B cell (primary cell): ENCODE data around the gene MORN4. TPM values are rescaled to one million over a fixed set of nuclear protein-coding genes. Genes with fewer than 3 reads are reported as not detected.

Experiments
- ATAC-seq: fragments of 200-7000 bp; cut with Tn5 transposase; one replicate; pipeline ENCODE4 v1.10.0; 2021; ENCODE audit warnings: low read depth, mild to moderate bottlenecking, moderate number of reproducible peaks, moderate library complexity
- CTCF ChIA-PET: fragments of 350-600 bp; sonication (Branson Sonifier 250); formaldehyde crosslinking; loops from one replicate; lab custom pipeline; 2021; ENCODE audit warnings: antibody characterized with exemption, inconsistent platforms; lab: Charles Lee
- POLR2A ChIA-PET: fragments of 350-600 bp; sonication (Branson Sonifier 250); formaldehyde crosslinking; loops from one replicate; lab custom pipeline; 2021; ENCODE audit warnings: antibody characterized with exemption; lab: Charles Lee
- DNase-seq: peaks from one replicate; pipeline ENCODE4 v3.0.0; 2013
- H2AFZ ChIP-seq: 2 replicates; pipeline ENCODE4 v1.6.1; 2012; ENCODE audit warnings: mild to moderate bottlenecking, low read depth, low read length; ENCODE audit not compliant: insufficient read depth, poor library complexity, severe bottlenecking
- H3K27ac ChIP-seq, 2 donors: 1 replicate in 1 of 2; 2 replicates in 1 of 2; pipeline ENCODE4 v1.5.1; 2012 to 2013; ENCODE audit warnings: low read length in 2 of 2, mild to moderate bottlenecking in 2 of 2, moderate library complexity in 1 of 2
- H3K27me3 ChIP-seq, 4 experiments: fragments of 200-600 bp in 1 of 4; sonication (generic) in 1 of 4; replicated peaks in 1 of 4; 1 replicate in 2 of 4; 2 replicates in 2 of 4; pipeline versions ENCODE4 v1.6.1 to v1.7.0; 2013 to 2016; ENCODE audit warnings: low read length in 3 of 4, mild to moderate bottlenecking in 2 of 4, mixed read lengths in 1 of 4, moderate library complexity in 1 of 4; ENCODE audit not compliant: insufficient read depth in 4 of 4, control insufficient read depth in 3 of 4; ENCODE audit errors: control extremely low read depth in 1 of 4
- H3K36me3 ChIP-seq, 2 experiments: replicated peaks in 1 of 2; 1 replicate in 1 of 2; 2 replicates in 1 of 2; pipeline versions ENCODE4 v1.6.1 to v1.7.1; 2013; ENCODE audit warnings: low read length in 1 of 2; ENCODE audit not compliant: insufficient read depth in 2 of 2, control insufficient read depth in 1 of 2; ENCODE audit errors: control extremely low read depth in 1 of 2, extremely low read depth in 1 of 2
- H3K4me1 ChIP-seq, 2 donors: fragments of 200-600 bp in 1 of 2; sonication (generic) in 1 of 2; 1 replicate in 1 of 2; 2 replicates in 1 of 2; pipeline versions ENCODE4 v1.5.1 to v1.6.1; 2013 to 2017; ENCODE audit warnings: low read length in 2 of 2; ENCODE audit not compliant: control insufficient read depth in 2 of 2, insufficient read depth in 2 of 2
- H3K4me2 ChIP-seq: replicated peaks from 2 replicates; pipeline ENCODE3; 2012; ENCODE audit warnings: mild to moderate bottlenecking, low read depth, low read length; ENCODE audit not compliant: poor library complexity, severe bottlenecking
- H3K4me3 ChIP-seq, 5 experiments: fragments of 200-600 bp in 1 of 5; sonication (generic) in 1 of 5; 1 replicate in 3 of 5; 2 replicates in 2 of 5; pipeline versions ENCODE4 v1.5.1 to v1.7.0; 2011 to 2016; ENCODE audit warnings: low read length in 4 of 5, mild to moderate bottlenecking in 4 of 5, low read depth in 2 of 5, control low read depth in 1 of 5, moderate library complexity in 1 of 5; ENCODE audit not compliant: insufficient read depth in 1 of 5; ENCODE audit errors: control extremely low read depth in 1 of 5, extremely low read depth in 1 of 5
- H3K79me2 ChIP-seq: fragments of 200-600 bp; sonication (generic); one replicate; pipeline ENCODE4 v1.6.0; 2016; ENCODE audit warnings: low read length; ENCODE audit not compliant: control insufficient read depth, insufficient read depth
- H3K9ac ChIP-seq: fragments of 200-600 bp; sonication (generic); 2 replicates; pipeline ENCODE4 v1.6.1; 2017; ENCODE audit warnings: mild to moderate bottlenecking, low read length, moderate library complexity
- H3K9me3 ChIP-seq, 3 donors: one replicate each; pipeline versions ENCODE4 v1.6.1 to v1.7.1; 2013; ENCODE audit warnings: low read length in 2 of 3; ENCODE audit not compliant: control insufficient read depth in 2 of 3, insufficient read depth in 1 of 3; ENCODE audit errors: control extremely low read depth in 1 of 3
- H4K20me1 ChIP-seq: 2 replicates; pipeline ENCODE4 v1.6.0; 2012; ENCODE audit warnings: mild to moderate bottlenecking, low read length; ENCODE audit not compliant: insufficient read depth, control insufficient read depth, poor library complexity, severe bottlenecking
- H3K27ac Mint-ChIP-seq: one replicate; pipeline ENCODE4 v1.8.0; 2021; ENCODE audit warnings: mixed read lengths
- H3K27me3 Mint-ChIP-seq: one replicate; pipeline ENCODE4 v1.8.0; 2021; ENCODE audit warnings: mixed read lengths
- H3K4me1 Mint-ChIP-seq: one replicate; pipeline ENCODE4 v1.8.0; 2021; ENCODE audit warnings: mixed read lengths
- H3K4me3 Mint-ChIP-seq: one replicate; pipeline ENCODE4 v1.8.0; 2021; ENCODE audit warnings: mixed read lengths
- H3K9me3 Mint-ChIP-seq: one replicate; pipeline ENCODE4 v1.8.0; 2022; ENCODE audit warnings: mixed read lengths; ENCODE audit not compliant: insufficient read depth
- EZH2 ChIP-seq: IDR thresholded peaks from 2 replicates; pipeline ENCODE4 v1.6.1; 2012; ENCODE audit warnings: borderline replicate concordance, low read depth, mild to moderate bottlenecking, moderate library complexity, low read length; ENCODE audit not compliant: insufficient read depth, poor library complexity, severe bottlenecking
- WGBS: methylation state at CpG from one replicate; pipeline ENCODE4 v1.1.5; 2013; ENCODE audit warnings: missing lambda C conversion rate; ENCODE audit not compliant: insufficient coverage; 5-methylcytosine and 5-hydroxymethylcytosine counted together
- intact Hi-C: fragments of 100-400 bp; cut with micrococcal nuclease; formaldehyde crosslinking; loops from one replicate; pipeline ENCODE4 v1.10.0; 2022
- polyA plus RNA-seq: library from polyadenylated mRNA; depleted of rRNA; stranded (reverse); fragments of >200 nt; gene quantifications from 2 replicates; pipeline ENCODE4 v1.2.3, GENCODE V29; 2012
- total RNA-seq, 2 donors: library from RNA; stranded (reverse); fragments of 120-200 nt in 1 of 2; gene quantifications; 1 replicate in 1 of 2; 2 replicates in 1 of 2; pipeline versions ENCODE4 v1.2.3 to v1.2.4, GENCODE V29; 2013 to 2022
- TF ChIP-seq, protein P1 (sequence below): fragments of 200-600 bp; IDR thresholded peaks from one replicate; pipeline ENCODE4 v1.8.0; 2022; ENCODE audit warnings: antibody characterized with exemption, mild to moderate bottlenecking

MORN4 gene
- total and polyA plus RNA-seq, 2 donors (not counting 1 experiment from before 2014, with no cell fraction given), result 1.5 to 2.8 TPM

DNA sequence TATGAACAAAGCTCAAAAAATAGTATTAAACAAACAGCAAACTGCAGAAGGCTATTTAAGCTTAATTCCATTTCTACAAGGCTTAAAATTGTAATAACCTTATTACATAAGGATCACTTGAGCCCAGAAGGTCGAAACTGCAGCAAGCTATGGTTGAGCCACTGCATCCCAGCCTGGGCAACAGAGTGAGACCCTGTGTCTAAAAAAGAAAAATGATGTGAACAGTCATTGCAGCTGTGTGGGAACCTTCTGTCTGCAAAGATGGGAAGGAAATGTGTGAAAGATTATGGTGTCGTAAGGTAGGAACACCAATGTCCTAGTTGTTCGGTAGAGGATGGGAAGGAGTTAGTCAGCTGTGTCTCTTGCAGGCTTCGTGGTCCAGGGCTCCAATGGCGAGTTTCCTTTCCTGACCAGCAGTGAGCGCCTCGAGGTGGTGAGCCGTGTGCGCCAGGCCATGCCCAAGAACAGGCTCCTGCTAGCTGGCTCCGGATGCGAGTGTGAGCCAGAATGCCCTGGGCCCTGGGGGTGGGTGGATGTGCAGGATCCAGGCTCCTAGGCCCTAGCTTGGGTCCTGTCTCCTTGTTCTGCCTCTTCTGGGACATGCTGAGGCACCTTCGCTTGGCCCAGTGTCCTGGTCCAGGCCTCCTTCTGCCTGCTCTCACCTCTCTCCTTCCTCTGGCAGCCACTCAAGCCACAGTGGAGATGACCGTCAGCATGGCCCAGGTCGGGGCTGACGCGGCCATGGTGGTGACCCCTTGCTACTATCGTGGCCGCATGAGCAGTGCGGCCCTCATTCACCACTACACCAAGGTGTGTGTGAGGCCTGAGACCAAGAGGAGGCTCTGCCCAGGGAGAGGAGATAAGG, 34.7 kb downstream of the MORN4 start:
- Histone ChIP-seq H4K20me1 (no peaks in the 10 kb centered on the region), H3K36me3 (no peaks in the 10 kb centered on the region), H3K4me3 (no peak overlapping the region), H3K9me3 (no peaks in the 10 kb centered on the region), H3K79me2 (no peaks in the 10 kb centered on the region), H2AFZ (no peak overlapping the region), H3K4me1 (no peaks in the 10 kb centered on the region), H3K9ac (no peak overlapping the region), H3K4me2 (no peak overlapping the region), H3K27ac (no peak overlapping the region), H3K27me3 (no peaks in the 10 kb centered on the region)
- TF ChIP-seq, protein P1, sequence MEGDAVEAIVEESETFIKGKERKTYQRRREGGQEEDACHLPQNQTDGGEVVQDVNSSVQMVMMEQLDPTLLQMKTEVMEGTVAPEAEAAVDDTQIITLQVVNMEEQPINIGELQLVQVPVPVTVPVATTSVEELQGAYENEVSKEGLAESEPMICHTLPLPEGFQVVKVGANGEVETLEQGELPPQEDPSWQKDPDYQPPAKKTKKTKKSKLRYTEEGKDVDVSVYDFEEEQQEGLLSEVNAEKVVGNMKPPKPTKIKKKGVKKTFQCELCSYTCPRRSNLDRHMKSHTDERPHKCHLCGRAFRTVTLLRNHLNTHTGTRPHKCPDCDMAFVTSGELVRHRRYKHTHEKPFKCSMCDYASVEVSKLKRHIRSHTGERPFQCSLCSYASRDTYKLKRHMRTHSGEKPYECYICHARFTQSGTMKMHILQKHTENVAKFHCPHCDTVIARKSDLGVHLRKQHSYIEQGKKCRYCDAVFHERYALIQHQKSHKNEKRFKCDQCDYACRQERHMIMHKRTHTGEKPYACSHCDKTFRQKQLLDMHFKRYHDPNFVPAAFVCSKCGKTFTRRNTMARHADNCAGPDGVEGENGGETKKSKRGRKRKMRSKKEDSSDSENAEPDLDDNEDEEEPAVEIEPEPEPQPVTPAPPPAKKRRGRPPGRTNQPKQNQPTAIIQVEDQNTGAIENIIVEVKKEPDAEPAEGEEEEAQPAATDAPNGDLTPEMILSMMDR, result no peak
- no peak for TF ChIP-seq EZH2
- Mint-ChIP-seq H3K9me3 (no peaks in the 10 kb centered on the region), H3K27me3 (no peaks in the 10 kb centered on the region), H3K4me3 (no peak overlapping the region), H3K4me1 (no peaks in the 10 kb centered on the region), H3K27ac (no peak overlapping the region)
- DNase-seq (no peak), ATAC-seq (no peak)
- CTCF ChIA-PET, result no interaction called here
- POLR2A ChIA-PET, result no interaction called here
- WGBS, result 93% methylated on average over 16 of the region's 19 CpGs
- intact Hi-C loops, result no loop called here

DNA sequence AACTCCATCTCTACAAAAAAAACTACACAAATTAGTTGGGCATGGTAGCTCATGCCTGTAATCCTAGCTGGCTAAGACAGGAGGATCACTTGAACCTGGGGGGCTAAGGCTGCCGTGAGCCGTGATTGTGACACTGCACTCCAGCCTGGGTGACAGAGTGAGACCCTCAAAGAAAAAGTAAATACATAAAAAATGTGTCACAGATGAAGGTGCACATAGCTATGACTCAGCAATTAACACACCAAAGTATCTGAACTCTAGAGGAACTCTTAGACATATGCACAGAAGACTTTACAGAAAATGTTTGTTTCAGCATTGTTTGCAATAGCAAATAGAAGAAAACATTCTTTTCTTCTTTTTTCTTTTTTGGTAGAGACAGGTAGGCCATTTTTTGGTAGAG, 35.5 kb downstream of the MORN4 start:
- H3K9ac ChIP-seq, result no peak overlapping the region
- intact Hi-C loops, result no loop called here
- Mint-ChIP-seq H3K27me3 (no peaks in the 10 kb centered on the region), H3K9me3 (no peaks in the 10 kb centered on the region), H3K4me3 (no peak overlapping the region), H3K27ac (no peak overlapping the region), H3K4me1 (no peaks in the 10 kb centered on the region)
- no peaks in the 10 kb centered on the region for H3K36me3 ChIP-seq
- no peaks in the 10 kb centered on the region for H3K79me2 ChIP-seq
- H3K27me3 ChIP-seq, result no peaks in the 10 kb centered on the region
- no peaks in the 10 kb centered on the region for H3K4me1 ChIP-seq
- no peaks in the 10 kb centered on the region for H4K20me1 ChIP-seq
- H3K4me2 ChIP-seq, result no peak overlapping the region
- DNase-seq (no peak), ATAC-seq (no peak)
- H3K4me3 ChIP-seq, result no peak overlapping the region
- no peaks in the 10 kb centered on the region for H3K9me3 ChIP-seq
- CTCF ChIA-PET, result no interaction called here
- TF ChIP-seq EZH2, result no peak
- TF ChIP-seq, protein P1, result no peak
- no CpG with 5 or more reads among the region's 2 CpGs for WGBS
- H2AFZ ChIP-seq, result no peak overlapping the region
- POLR2A ChIA-PET, result no interaction called here
- H3K27ac ChIP-seq, result no peak overlapping the region
